HFFc6 (cell line): ENCODE measurements around the gene DOCK4. TPM values are rescaled to one million over a fixed set of nuclear protein-coding genes. Genes with fewer than 3 reads are reported as not detected.
"Not testable (repeated sequence)": the region's sequence is repeated elsewhere in the genome, so short reads cannot be mapped to it uniquely, and the experiment has no call there.

Source experiments
- DNase-seq: peaks from one replicate; pipeline ENCODE4 v3.0.0-alpha.2; 2018
- H3K27ac Mint-ChIP-seq: 2 replicates; pipeline ENCODE4 v1.8.0; 2020; ENCODE audit warnings: mild to moderate bottlenecking, mixed read lengths
- H3K27me3 Mint-ChIP-seq: 2 replicates; pipeline ENCODE4 v1.8.0; 2021; ENCODE audit warnings: mild to moderate bottlenecking, moderate library complexity, mixed read lengths; ENCODE audit not compliant: insufficient read depth
- H3K36me3 Mint-ChIP-seq: 2 replicates; pipeline ENCODE4 v1.8.0; 2021; ENCODE audit warnings: low read depth, mixed read lengths
- H3K4me1 Mint-ChIP-seq: 2 replicates; pipeline ENCODE4 v1.8.0; 2020; ENCODE audit warnings: low read depth, mixed read lengths
- H3K4me3 Mint-ChIP-seq: 2 replicates; pipeline ENCODE4 v1.8.0; 2020; ENCODE audit warnings: mild to moderate bottlenecking, moderate library complexity, mixed read lengths
- H3K9me3 Mint-ChIP-seq: 2 replicates; pipeline ENCODE4 v1.8.0; 2020; ENCODE audit warnings: mild to moderate bottlenecking, mixed read lengths
- CTCF ChIP-seq: fragments of 200-600 bp; sonication (generic); IDR thresholded peaks from 2 replicates; pipeline ENCODE4 v1.5.0; 2021; ENCODE audit warnings: antibody characterized with exemption, mild to moderate bottlenecking
- total RNA-seq, 6 experiments: library from RNA; stranded (reverse); fragmentation: NEBNext Ultra II Directional; extraction: Animal tissue kit (Norgen Biotek cat#: 25700); gene quantifications; 2 replicates in 1 of 6; 3 replicates in 5 of 6; pipeline ENCODE4 v1.2.3, GENCODE V29; 2021

Gene DOCK4
- total RNA-seq, 6 experiments from 2014 or later: 2.2 to 3.9 (median 3.3) TPM

DNA sequence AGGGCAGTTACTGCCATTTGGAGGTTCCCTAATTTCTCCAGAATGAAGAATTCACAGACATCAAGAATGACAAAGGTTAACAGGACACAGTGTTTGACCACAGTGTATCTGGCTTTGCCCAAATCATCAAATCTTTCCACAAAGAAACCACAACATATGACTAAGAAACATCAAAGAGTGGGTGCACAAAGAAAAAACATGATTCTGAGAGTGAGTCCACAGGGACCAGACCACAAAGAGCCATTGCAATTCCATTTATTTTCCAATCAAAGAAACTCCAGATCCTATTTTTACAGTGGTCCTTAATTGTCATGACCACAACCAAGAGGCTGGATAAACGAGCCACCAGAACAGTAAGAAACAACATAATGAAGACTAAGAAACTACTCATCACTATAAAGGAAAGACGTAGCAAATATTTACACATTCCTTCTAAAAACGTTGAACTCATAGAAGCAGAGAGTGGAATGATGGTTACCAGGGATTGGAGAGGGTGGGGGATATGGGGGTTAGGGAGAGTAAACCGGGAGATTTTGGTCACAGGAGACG, 286.5 kb downstream of the DOCK4 start:
- H3K9me3 Mint-ChIP-seq: no peaks in the 10 kb centered on the region
- no peak overlapping the region for H3K27ac Mint-ChIP-seq
- no peak for TF ChIP-seq CTCF
- H3K36me3 Mint-ChIP-seq: no peaks in the 10 kb centered on the region
- H3K4me1 Mint-ChIP-seq: peaks cover 25% of the 10 kb centered on the region
- DNase-seq: peak; percentile 41
- peaks cover 9% of the 10 kb centered on the region for H3K27me3 Mint-ChIP-seq
- H3K4me3 Mint-ChIP-seq: peak overlapping the region; percentile 9; the same call in 1 of the 2 replicates

- no peak overlapping the region; the same call in 1 of the 2 replicates for H3K4me3 Mint-ChIP-seq
- H3K36me3 Mint-ChIP-seq: no peaks in the 10 kb centered on the region
- peaks cover 25% of the 10 kb centered on the region for H3K4me1 Mint-ChIP-seq
- no peak for DNase-seq
- peaks cover 7% of the 10 kb centered on the region for H3K27me3 Mint-ChIP-seq
- H3K27ac Mint-ChIP-seq: no peak overlapping the region
- no peak for TF ChIP-seq CTCF
- H3K9me3 Mint-ChIP-seq: no peaks in the 10 kb centered on the region
Observed at GRCh38 chr7:111919164-111919563, 287.0 kb downstream of the DOCK4 start.

DNA sequence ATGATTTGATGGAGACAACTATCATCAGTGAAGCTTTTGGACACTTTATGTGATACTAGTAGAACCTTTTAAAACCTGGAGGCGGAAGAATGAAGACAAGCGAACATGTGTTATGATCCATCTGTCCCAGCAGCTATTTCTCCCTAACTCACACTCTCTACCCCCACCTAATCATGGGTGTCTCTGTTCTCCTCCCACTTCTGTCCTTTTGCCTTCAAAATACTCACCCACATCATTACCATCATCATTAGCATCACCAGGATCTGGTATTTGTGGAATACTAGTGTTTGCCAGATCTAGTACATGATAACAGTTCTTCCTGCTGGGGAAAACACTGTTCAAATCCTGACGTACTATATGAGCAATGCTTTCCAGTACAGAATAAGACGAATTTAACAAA, 287.7 kb downstream of the DOCK4 start:
- Mint-ChIP-seq H3K36me3 (no peaks in the 10 kb centered on the region), H3K9me3 (no peaks in the 10 kb centered on the region), H3K27me3 (peaks cover 4% of the 10 kb centered on the region), H3K4me3 (no peak overlapping the region), H3K4me1 (peaks cover 25% of the 10 kb centered on the region), H3K27ac (no peak overlapping the region)
- no peak for TF ChIP-seq CTCF
- DNase-seq: no peak

DNA sequence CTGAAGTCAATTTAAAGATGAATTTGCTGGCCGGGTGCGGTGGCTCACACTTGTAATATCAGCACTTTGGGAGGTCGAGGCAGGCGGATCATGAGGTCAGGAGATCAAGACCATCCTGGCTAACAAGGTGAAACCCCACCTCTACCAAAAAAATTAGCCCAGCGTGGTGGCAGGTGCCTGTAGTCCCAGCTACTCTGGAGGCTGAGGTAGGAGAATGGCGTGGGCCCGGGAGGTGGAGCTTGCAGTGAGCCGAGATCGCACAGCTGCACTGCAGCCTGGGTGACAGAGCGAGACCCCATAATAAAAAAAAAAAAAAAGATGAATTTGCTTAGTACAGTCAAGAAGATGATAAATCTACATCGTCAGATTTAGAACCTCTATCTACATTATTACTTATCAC, 288.8 kb downstream of the DOCK4 start:
- not testable (repeated sequence) for DNase-seq, H3K9me3 Mint-ChIP-seq, H3K36me3 Mint-ChIP-seq, H3K27me3 Mint-ChIP-seq, H3K27ac Mint-ChIP-seq, H3K4me3 Mint-ChIP-seq
- H3K4me1 Mint-ChIP-seq: peaks cover 25% of the 10 kb centered on the region

DNA sequence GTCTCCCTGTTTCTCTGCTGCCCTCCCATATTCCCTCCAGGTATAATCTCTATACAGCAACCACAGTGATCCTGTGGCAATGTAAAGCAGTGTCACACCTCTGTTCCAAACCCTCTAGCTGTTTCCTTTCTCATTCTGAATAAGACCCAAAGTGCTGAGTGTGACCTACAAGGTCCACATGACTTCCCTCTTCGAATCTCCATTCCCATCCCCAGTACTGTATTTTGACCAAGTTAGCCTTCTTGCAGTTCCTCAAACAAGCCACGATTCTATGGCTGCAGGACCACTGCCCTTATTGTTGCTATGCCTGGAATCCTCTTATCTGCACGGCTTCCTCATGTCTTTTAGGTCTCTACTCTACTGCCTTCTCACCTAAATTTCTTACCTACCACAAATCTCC, 291.9 kb downstream of the DOCK4 start:
- Mint-ChIP-seq H3K4me3 (no peak overlapping the region), H3K9me3 (no peaks in the 10 kb centered on the region)
- no peak for DNase-seq

More for the DNA sequence above, 291.9 kb downstream of the DOCK4 start:
- no peak overlapping the region for H3K27ac Mint-ChIP-seq
- peaks cover 13% of the 10 kb centered on the region for H3K4me1 Mint-ChIP-seq
- H3K27me3 Mint-ChIP-seq: peaks cover 7% of the 10 kb centered on the region
- H3K36me3 Mint-ChIP-seq: no peaks in the 10 kb centered on the region
- no peak for TF ChIP-seq CTCF
